GM12878 (cell line): ENCODE results near the gene LITAF. TPM values are rescaled to one million over a fixed set of nuclear protein-coding genes. Genes with fewer than 3 reads are reported as not detected.

ENCODE experiments used
- ATAC-seq: fragments of 200-7000 bp; cut with Tn5 transposase; 3 replicates; pipeline ENCODE4 v1.9.1; 2020; ENCODE audit warnings: mild to moderate bottlenecking, moderate library complexity
- BruUV-seq: library from RNA; stranded (reverse); fragments of 400-500 nt; replicated peaks from 2 replicates; lab custom pipeline; 2021; lab: Mats Ljungman, UMichigan
- CTCF ChIA-PET: fragments of 300-600 bp; sonication (Branson Sonifier 250); formaldehyde crosslinking; extraction: SDS; loops from one replicate; lab custom pipeline; 2021; ENCODE audit warnings: inconsistent platforms; lab: Yijun Ruan, JAX
- POLR2A ChIA-PET: fragments of 350-600 bp; formaldehyde crosslinking; extraction: SDS; loops from one replicate; lab custom pipeline; 2021; ENCODE audit warnings: inconsistent platforms; lab: Charles Lee
- RAD21 ChIA-PET: fragments of 300-600 bp; sonication (Branson Sonifier 250); formaldehyde crosslinking; loops from one replicate; lab custom pipeline; 2023; ENCODE audit warnings: antibody characterized with exemption; ENCODE audit not compliant: unreplicated experiment; lab: Charles Lee
- SMC1A ChIA-PET: fragments of 300-600 bp; sonication (Branson Sonifier 250); formaldehyde crosslinking; loops from one replicate; lab custom pipeline; 2023; ENCODE audit not compliant: unreplicated experiment, uncharacterized antibody; lab: Charles Lee
- DNase-seq: peaks from one replicate; pipeline ENCODE4 v3.0.0-alpha.2; 2011; ENCODE audit warnings: low read depth, low spot score
- FAIRE-seq: peaks from 3 replicates; lab custom pipeline; 2011; peaks lifted over from hg19 to GRCh38; lab: Jason Lieb, UNC
- H2AFZ ChIP-seq: 2 replicates; pipeline ENCODE4 v1.6.0; 2011; ENCODE audit warnings: low read depth, low read length, control low read depth; ENCODE audit not compliant: control insufficient read depth
- H3K27ac ChIP-seq: 2 replicates; pipeline ENCODE4 v1.5.1; 2011; ENCODE audit warnings: control low read depth; ENCODE audit not compliant: control insufficient read depth, insufficient read depth
- H3K27me3 ChIP-seq, 2 experiments: replicated peaks in 1 of 2; 2 replicates each; pipeline versions ENCODE4 v1.6.0 to v1.6.1; 2011; ENCODE audit warnings: low read length in 1 of 2; ENCODE audit not compliant: control insufficient read depth in 2 of 2, insufficient read depth in 2 of 2
- H3K36me3 ChIP-seq, 2 experiments: 2 replicates each; pipeline ENCODE4 v1.5.1; 2011; ENCODE audit warnings: low read length in 1 of 2; ENCODE audit not compliant: control insufficient read depth in 2 of 2, insufficient read depth in 2 of 2
- H3K4me1 ChIP-seq: 2 replicates; pipeline ENCODE4 v1.6.1; 2011; ENCODE audit warnings: mild to moderate bottlenecking, low read length, moderate library complexity, mixed read lengths; ENCODE audit not compliant: control insufficient read depth, insufficient read depth
- H3K4me2 ChIP-seq: 2 replicates; pipeline ENCODE4 v1.6.0; 2011; ENCODE audit warnings: control low read depth; ENCODE audit not compliant: control insufficient read depth, insufficient read depth
- H3K4me3 ChIP-seq: fragments of 200-600 bp; sonication (generic); 2 replicates; pipeline ENCODE4 v1.5.1; 2016
- H3K79me2 ChIP-seq: 2 replicates; pipeline ENCODE4 v1.6.0; 2011; ENCODE audit warnings: low read length; ENCODE audit not compliant: control insufficient read depth, insufficient read depth
- H3K9ac ChIP-seq: 2 replicates; pipeline ENCODE4 v1.8.0; 2011; ENCODE audit warnings: low read length, control low read depth, mixed read lengths; ENCODE audit not compliant: control insufficient read depth, insufficient read depth
- H3K9me3 ChIP-seq: replicated peaks from 3 replicates; pipeline ENCODE4 v1.5.1; 2011; ENCODE audit warnings: mild to moderate bottlenecking, low read length; ENCODE audit not compliant: control insufficient read depth, insufficient read depth
- H4K20me1 ChIP-seq: 2 replicates; pipeline ENCODE4 v1.6.0; 2011; ENCODE audit not compliant: control insufficient read depth, insufficient read depth
- BHLHE40 ChIP-seq, 2 experiments: fragments of 450-650 bp in 1 of 2; IDR thresholded peaks; 2 replicates each; pipeline ENCODE4 v1.6.1; 2011 to 2017; ENCODE audit warnings: low read depth in 2 of 2, borderline replicate concordance in 1 of 2, improper control_type of control experiment in 1 of 2, low read length in 1 of 2, mild to moderate bottlenecking in 1 of 2
- BMI1 ChIP-seq: fragments of 450-650 bp; IDR thresholded peaks from 2 replicates; pipeline ENCODE4 v1.6.1; 2016; ENCODE audit warnings: mild to moderate bottlenecking, moderate library complexity, borderline replicate concordance
- CHD4 ChIP-seq: fragments of 200-600 bp; sonication (generic); IDR thresholded peaks from 2 replicates; pipeline ENCODE4 v1.6.1; 2016; ENCODE audit warnings: mild to moderate bottlenecking
- IKZF1 ChIP-seq: fragments of 450-650 bp; conservative IDR thresholded peaks from 2 replicates; pipeline ENCODE4 v1.6.1; 2017; ENCODE audit warnings: antibody characterized with exemption, mild to moderate bottlenecking
- IRF3 ChIP-seq: fragments of 450-650 bp; IDR thresholded peaks from 2 replicates; pipeline ENCODE4 v1.6.1; 2014; ENCODE audit warnings: mild to moderate bottlenecking
- KDM1A ChIP-seq: fragments of 200-600 bp; sonication (generic); IDR thresholded peaks from 2 replicates; pipeline ENCODE4 v1.6.1; 2016; ENCODE audit warnings: borderline replicate concordance
- LARP7 ChIP-seq: fragments of 450-650 bp; IDR thresholded peaks from 2 replicates; pipeline ENCODE4 v1.6.1; 2017; ENCODE audit warnings: mild to moderate bottlenecking
- NBN ChIP-seq: fragments of 450-650 bp; IDR thresholded peaks from 2 replicates; pipeline ENCODE4 v1.6.1; 2016
- NR2C1 ChIP-seq: fragments of 450-650 bp; IDR thresholded peaks from 2 replicates; pipeline ENCODE4 v1.6.1; 2017; ENCODE audit warnings: antibody characterized with exemption, mild to moderate bottlenecking, moderate library complexity
- RAD21 ChIP-seq: IDR thresholded peaks from 2 replicates; pipeline ENCODE4 v1.6.1; 2011; ENCODE audit warnings: mild to moderate bottlenecking, low read depth, low read length, moderate library complexity; ENCODE audit not compliant: insufficient read depth
- RFX5 ChIP-seq: IDR thresholded peaks from 2 replicates; pipeline ENCODE4 v1.6.1; 2011; ENCODE audit warnings: low read depth, low read length, improper control_type of control experiment
- ZZZ3 ChIP-seq: IDR thresholded peaks from 2 replicates; pipeline ENCODE4 v1.6.1; 2011; ENCODE audit warnings: low read depth; ENCODE audit not compliant: control insufficient read depth, insufficient read length
- WGBS: methylation state at CpG from one replicate; pipeline ENCODE4 v1.1.6; 2016; ENCODE audit warnings: low lambda C conversion rate; ENCODE audit not compliant: insufficient replicate concordance, insufficient coverage; ENCODE audit errors: missing lambda C conversion rate; 5-methylcytosine and 5-hydroxymethylcytosine counted together
- in situ Hi-C: fragments of 300-500 bp; cut with MboI; formaldehyde crosslinking; loops from 9 replicates; pipeline ENCODE4 v1.14.3; 2018; ENCODE audit warnings: mixed read lengths
- intact Hi-C: fragments of 100-400 bp; cut with micrococcal nuclease; formaldehyde crosslinking; loops from one replicate; pipeline ENCODE4 v1.14.2; 2022; ENCODE audit not compliant: unreplicated experiment
- polyA plus RNA-seq, 11 experiments: library from polyadenylated mRNA; depleted of rRNA in 4 of 11; unstranded in 6 of 11; stranded (reverse) in 5 of 11; fragments of >200 nt; fragmentation: Nextera tagmentation in 4 of 11; fragmentation: Illumina TruSeq in 1 of 11; extraction: Ambion mirVana in 4 of 11; extraction: Trizol in 1 of 11; gene quantifications; 1 replicate in 1 of 11; 2 replicates in 10 of 11; pipeline versions ENCODE4 v1.2.1 to v1.2.3, GENCODE V29; 2011 to 2016; ENCODE audit warnings: inconsistent platforms in 2 of 11, missing spikeins in 2 of 11, low read depth in 1 of 11
- total RNA-seq, 4 experiments: library from RNA; depleted of rRNA in 3 of 4; stranded (reverse); fragments of >200 nt in 3 of 4; fragmentation: Illumina TruSeq in 1 of 4; extraction: Trizol in 1 of 4; gene quantifications; 2 replicates each; pipeline versions ENCODE4 v1.2.1 to v1.2.3, GENCODE V29; 2013 to 2021
- TF ChIP-seq, protein P1 (sequence below): fragments of 450-650 bp; IDR thresholded peaks from 2 replicates; pipeline ENCODE4 v1.6.1; 2016; ENCODE audit warnings: mild to moderate bottlenecking
- TF ChIP-seq, protein P2 (sequence below): fragments of 450-650 bp; IDR thresholded peaks from 2 replicates; pipeline ENCODE4 v1.6.1; 2018; ENCODE audit warnings: borderline replicate concordance, mild to moderate bottlenecking; ENCODE audit not compliant: partially characterized antibody
- TF ChIP-seq, protein P3 (sequence below): fragments of 450-650 bp; formaldehyde crosslinking; IDR thresholded peaks from 2 replicates; pipeline ENCODE4 v1.4.0; 2020; ENCODE audit warnings: mild to moderate bottlenecking, moderate library complexity

Gene LITAF
- total and polyA plus RNA-seq, 10 of the 15 experiments (the other 5 are each of a cell fraction or from before 2014, with no cell fraction given): 99.2 to 211 (median 147) TPM

- ChIA-PET RAD21 (interaction anchor here (0.6 kb wide), 1 partner anchor 106 kb away, joined by 4 read pairs; no protein-coding TSS in a partner anchor), POLR2A (no interaction called here), CTCF (interaction anchor here (0.7 to 1.5 kb wide), 4 partner anchors 16 to 307 kb away, joined by 3 to 5 read pairs (median 5); no protein-coding TSS in a partner anchor), SMC1A (interaction anchor here (0.6 kb wide), 1 partner anchor 349 kb away, joined by 3 read pairs; no protein-coding TSS in a partner anchor)
- no TSS peak for BruUV-seq
- Histone ChIP-seq H4K20me1 (no peaks in the 10 kb centered on the region), H3K4me1 (no peaks in the 10 kb centered on the region), H3K36me3 (no peaks in the 10 kb centered on the region), H3K9me3 (no peaks in the 10 kb centered on the region; the same call in 2 of the 3 replicates), H3K79me2 (no peaks in the 10 kb centered on the region), H3K27ac (no peak overlapping the region), H3K27me3 (no peaks in the 10 kb centered on the region), H3K9ac (no peak overlapping the region), H3K4me3 (no peak overlapping the region), H3K4me2 (no peak overlapping the region), H2AFZ (no peak overlapping the region)
- in situ Hi-C loops (no loop called here), intact Hi-C loops (no loop called here)
- no peak for ATAC-seq
- no peak for DNase-seq
- TF ChIP-seq, protein P1, sequence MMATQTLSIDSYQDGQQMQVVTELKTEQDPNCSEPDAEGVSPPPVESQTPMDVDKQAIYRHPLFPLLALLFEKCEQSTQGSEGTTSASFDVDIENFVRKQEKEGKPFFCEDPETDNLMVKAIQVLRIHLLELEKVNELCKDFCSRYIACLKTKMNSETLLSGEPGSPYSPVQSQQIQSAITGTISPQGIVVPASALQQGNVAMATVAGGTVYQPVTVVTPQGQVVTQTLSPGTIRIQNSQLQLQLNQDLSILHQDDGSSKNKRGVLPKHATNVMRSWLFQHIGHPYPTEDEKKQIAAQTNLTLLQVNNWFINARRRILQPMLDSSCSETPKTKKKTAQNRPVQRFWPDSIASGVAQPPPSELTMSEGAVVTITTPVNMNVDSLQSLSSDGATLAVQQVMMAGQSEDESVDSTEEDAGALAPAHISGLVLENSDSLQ: no peak
- TF ChIP-seq RAD21: no peak
- TF ChIP-seq, protein P2, sequence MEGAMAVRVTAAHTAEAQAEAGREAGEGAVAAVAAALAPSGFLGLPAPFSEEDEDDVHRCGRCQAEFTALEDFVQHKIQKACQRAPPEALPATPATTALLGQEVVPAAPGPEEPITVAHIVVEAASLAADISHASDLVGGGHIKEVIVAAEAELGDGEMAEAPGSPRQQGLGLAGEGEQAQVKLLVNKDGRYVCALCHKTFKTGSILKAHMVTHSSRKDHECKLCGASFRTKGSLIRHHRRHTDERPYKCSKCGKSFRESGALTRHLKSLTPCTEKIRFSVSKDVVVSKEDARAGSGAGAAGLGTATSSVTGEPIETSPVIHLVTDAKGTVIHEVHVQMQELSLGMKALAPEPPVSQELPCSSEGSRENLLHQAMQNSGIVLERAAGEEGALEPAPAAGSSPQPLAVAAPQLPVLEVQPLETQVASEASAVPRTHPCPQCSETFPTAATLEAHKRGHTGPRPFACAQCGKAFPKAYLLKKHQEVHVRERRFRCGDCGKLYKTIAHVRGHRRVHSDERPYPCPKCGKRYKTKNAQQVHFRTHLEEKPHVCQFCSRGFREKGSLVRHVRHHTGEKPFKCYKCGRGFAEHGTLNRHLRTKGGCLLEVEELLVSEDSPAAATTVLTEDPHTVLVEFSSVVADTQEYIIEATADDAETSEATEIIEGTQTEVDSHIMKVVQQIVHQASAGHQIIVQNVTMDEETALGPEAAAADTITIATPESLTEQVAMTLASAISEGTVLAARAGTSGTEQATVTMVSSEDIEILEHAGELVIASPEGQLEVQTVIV: no peak
- no peak for TF ChIP-seq IKZF1
- TF ChIP-seq NR2C1: no peak
- TF ChIP-seq, protein P3, sequence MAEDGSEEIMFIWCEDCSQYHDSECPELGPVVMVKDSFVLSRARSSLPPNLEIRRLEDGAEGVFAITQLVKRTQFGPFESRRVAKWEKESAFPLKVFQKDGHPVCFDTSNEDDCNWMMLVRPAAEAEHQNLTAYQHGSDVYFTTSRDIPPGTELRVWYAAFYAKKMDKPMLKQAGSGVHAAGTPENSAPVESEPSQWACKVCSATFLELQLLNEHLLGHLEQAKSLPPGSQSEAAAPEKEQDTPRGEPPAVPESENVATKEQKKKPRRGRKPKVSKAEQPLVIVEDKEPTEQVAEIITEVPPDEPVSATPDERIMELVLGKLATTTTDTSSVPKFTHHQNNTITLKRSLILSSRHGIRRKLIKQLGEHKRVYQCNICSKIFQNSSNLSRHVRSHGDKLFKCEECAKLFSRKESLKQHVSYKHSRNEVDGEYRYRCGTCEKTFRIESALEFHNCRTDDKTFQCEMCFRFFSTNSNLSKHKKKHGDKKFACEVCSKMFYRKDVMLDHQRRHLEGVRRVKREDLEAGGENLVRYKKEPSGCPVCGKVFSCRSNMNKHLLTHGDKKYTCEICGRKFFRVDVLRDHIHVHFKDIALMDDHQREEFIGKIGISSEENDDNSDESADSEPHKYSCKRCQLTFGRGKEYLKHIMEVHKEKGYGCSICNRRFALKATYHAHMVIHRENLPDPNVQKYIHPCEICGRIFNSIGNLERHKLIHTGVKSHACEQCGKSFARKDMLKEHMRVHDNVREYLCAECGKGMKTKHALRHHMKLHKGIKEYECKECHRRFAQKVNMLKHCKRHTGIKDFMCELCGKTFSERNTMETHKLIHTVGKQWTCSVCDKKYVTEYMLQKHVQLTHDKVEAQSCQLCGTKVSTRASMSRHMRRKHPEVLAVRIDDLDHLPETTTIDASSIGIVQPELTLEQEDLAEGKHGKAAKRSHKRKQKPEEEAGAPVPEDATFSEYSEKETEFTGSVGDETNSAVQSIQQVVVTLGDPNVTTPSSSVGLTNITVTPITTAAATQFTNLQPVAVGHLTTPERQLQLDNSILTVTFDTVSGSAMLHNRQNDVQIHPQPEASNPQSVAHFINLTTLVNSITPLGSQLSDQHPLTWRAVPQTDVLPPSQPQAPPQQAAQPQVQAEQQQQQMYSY: no peak
- no peak for TF ChIP-seq NBN
- TF ChIP-seq IRF3: no peak
- TF ChIP-seq ZZZ3: no peak
- TF ChIP-seq KDM1A: no peak
- no peak for TF ChIP-seq LARP7
- no peak for TF ChIP-seq BMI1
- no peak for TF ChIP-seq CHD4
- no peak for TF ChIP-seq RFX5
- TF ChIP-seq BHLHE40 (IDR thresholded peaks at IDR 0.05; ENCODE audit: borderline replicate concordance in 1 of 2, low read depth in 2 of 2, low read length in 1 of 2): no peak
- no peak for FAIRE-seq
- WGBS: 24% methylated on average over 9 of the region's 13 CpGs
Observed at GRCh38 chr16:11515540-11516430, 70.9 kb downstream of the LITAF start.
